ENCODE results near the gene HDAC6.

Gene HDAC6

GRCh38 chrX:48782216-48782615, 19.7 kb upstream of the HDAC6 start:
- H3K27ac ChIP-seq, result no peak overlapping the region
- H3K4me3 ChIP-seq (ENCODE audit: low read depth, low read length), result no peak overlapping the region
- no peaks in the 10 kb centered on the region for H3K9me3 ChIP-seq (ENCODE audit: severe bottlenecking)
- no peak for TF ChIP-seq CTCF (IDR thresholded peaks at IDR 0.05; ENCODE audit: low read depth, low read length)
- H3K36me3 ChIP-seq, result no peaks in the 10 kb centered on the region
- no peak for DNase-seq
- H3K27me3 ChIP-seq (ENCODE audit: insufficient read depth, low read depth, severe bottlenecking), result peaks cover 5% of the 10 kb centered on the region

- no peak for DNase-seq
- Histone ChIP-seq H3K9me3 (ENCODE audit: severe bottlenecking) (no peaks in the 10 kb centered on the region), H3K4me3 (ENCODE audit: low read depth, low read length) (no peak overlapping the region), H3K27me3 (ENCODE audit: insufficient read depth, low read depth, severe bottlenecking) (peaks cover 5% of the 10 kb centered on the region), H3K27ac (no peak overlapping the region), H3K36me3 (no peaks in the 10 kb centered on the region)
- TF ChIP-seq CTCF (IDR thresholded peaks at IDR 0.05; ENCODE audit: low read depth, low read length), result no peak
Measured at GRCh38 chrX:48782795-48783194, 19.1 kb upstream of the HDAC6 start.

- peaks cover 5% of the 10 kb centered on the region for H3K27me3 ChIP-seq (ENCODE audit: insufficient read depth, low read depth, severe bottlenecking)
- no peak overlapping the region for H3K4me3 ChIP-seq (ENCODE audit: low read depth, low read length)
- DNase-seq, result no peak
- no peak for TF ChIP-seq CTCF (IDR thresholded peaks at IDR 0.05; ENCODE audit: low read depth, low read length)
- H3K9me3 ChIP-seq (ENCODE audit: severe bottlenecking), result no peaks in the 10 kb centered on the region
- H3K36me3 ChIP-seq, result no peaks in the 10 kb centered on the region
- no peak overlapping the region for H3K27ac ChIP-seq
Measured at GRCh38 chrX:48784726-48785125, 17.1 kb upstream of the HDAC6 start.

- no peak overlapping the region for H3K27ac ChIP-seq
- no peaks in the 10 kb centered on the region for H3K36me3 ChIP-seq
- DNase-seq, result no peak
- H3K27me3 ChIP-seq (ENCODE audit: insufficient read depth, low read depth, severe bottlenecking), result peaks cover 5% of the 10 kb centered on the region
- H3K9me3 ChIP-seq (ENCODE audit: severe bottlenecking), result no peaks in the 10 kb centered on the region
- H3K4me3 ChIP-seq (ENCODE audit: low read depth, low read length), result no peak overlapping the region
- TF ChIP-seq CTCF (IDR thresholded peaks at IDR 0.05; ENCODE audit: low read depth, low read length), result no peak
Measured at GRCh38 chrX:48785186-48785539, 16.7 kb upstream of the HDAC6 start.

- H3K36me3 ChIP-seq, result no peaks in the 10 kb centered on the region
- H3K27me3 ChIP-seq (ENCODE audit: insufficient read depth, low read depth, severe bottlenecking), result peaks cover 7% of the 10 kb centered on the region
- TF ChIP-seq CTCF (IDR thresholded peaks at IDR 0.05; ENCODE audit: low read depth, low read length), result no peak
- H3K27ac ChIP-seq, result no peak overlapping the region
- DNase-seq, result no peak
- H3K9me3 ChIP-seq (ENCODE audit: severe bottlenecking), result no peaks in the 10 kb centered on the region
- no peak overlapping the region for H3K4me3 ChIP-seq (ENCODE audit: low read depth, low read length)
Measured at GRCh38 chrX:48785540-48786214, 16.2 kb upstream of the HDAC6 start.

- no peak for TF ChIP-seq CTCF (IDR thresholded peaks at IDR 0.05; ENCODE audit: low read depth, low read length)
- no peak within 1 kb of the TSS for H3K27ac ChIP-seq
- no peaks in the 10 kb centered on the region for H3K9me3 ChIP-seq (ENCODE audit: severe bottlenecking)
- H3K4me3 ChIP-seq (ENCODE audit: low read depth, low read length), result no peak within 1 kb of the TSS
- no peaks in the 10 kb centered on the region for H3K36me3 ChIP-seq
- H3K27me3 ChIP-seq (ENCODE audit: insufficient read depth, low read depth, severe bottlenecking), result peaks cover 7% of the 10 kb centered on the region
- no peak for DNase-seq
Measured at GRCh38 chrX:48786341-48786800, 15.5 kb upstream of the HDAC6 start, which contains the start of gene GATA1. Gene GATA1 (plus strand): TSS chrX:48786590. CDS start chrX:48791110, 4,520 bp downstream.

Data from WERI-Rb-1 (cell line).